ENCODE results near the gene FLOT1. TPM values are rescaled to one million over a fixed set of nuclear protein-coding genes. Genes with fewer than 3 reads are reported as not detected.

Gene FLOT1
- total and polyA plus RNA-seq, 2 of the 13 experiments (the other 11 are each of a cell fraction or from before 2014, with no cell fraction given): 82.3 to 130 TPM

DNA sequence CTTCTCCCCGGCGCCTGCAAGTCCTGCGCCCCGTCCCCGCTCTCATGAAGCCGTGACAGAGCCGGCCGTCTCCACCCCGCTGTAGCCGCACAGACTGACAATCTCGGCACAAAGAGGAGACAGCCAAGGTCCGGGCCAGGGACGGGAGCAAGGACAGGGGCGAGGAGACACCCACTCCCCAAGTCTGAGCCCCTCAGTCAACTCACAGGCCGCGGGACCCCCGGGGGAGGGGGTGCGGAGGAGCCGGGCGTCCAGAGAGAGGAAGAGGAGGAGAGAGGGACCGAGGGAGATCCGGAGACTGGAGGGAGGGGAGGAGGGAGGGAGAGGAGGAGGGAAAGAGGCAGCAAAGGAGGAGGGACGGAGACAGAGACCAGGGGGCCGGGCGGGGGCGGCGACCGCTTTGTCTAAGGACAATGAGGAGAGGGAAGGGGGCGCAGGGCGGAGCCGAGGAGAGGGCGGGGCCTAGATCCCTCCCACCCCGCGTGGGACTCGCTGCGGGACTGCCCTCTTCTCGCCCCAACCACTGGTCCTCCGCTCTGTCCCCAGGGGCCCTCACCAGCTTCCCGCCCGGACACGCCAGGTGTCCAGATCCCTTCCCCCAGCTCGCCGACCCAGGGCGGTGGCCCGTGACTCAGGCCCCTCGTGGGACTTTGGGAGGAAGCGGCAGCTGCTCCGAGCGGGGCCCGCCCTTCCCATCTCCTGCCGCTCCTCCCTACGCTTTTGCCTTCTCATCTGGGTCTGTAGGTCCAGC lies 55.4 kb downstream of the FLOT1 start (continued):
- TF ChIP-seq, protein P1, sequence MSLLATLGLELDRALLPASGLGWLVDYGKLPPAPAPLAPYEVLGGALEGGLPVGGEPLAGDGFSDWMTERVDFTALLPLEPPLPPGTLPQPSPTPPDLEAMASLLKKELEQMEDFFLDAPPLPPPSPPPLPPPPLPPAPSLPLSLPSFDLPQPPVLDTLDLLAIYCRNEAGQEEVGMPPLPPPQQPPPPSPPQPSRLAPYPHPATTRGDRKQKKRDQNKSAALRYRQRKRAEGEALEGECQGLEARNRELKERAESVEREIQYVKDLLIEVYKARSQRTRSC (CRISPR knock-in tag; IDR thresholded peaks at IDR 0.05; ENCODE audit: low read depth): no peak
- TF ChIP-seq HHEX (CRISPR knock-in tag; IDR thresholded peaks at IDR 0.05) (no peak), MEF2D (CRISPR knock-in tag; IDR thresholded peaks at IDR 0.05) (no peak), FOXO1 (CRISPR knock-in tag; IDR thresholded peaks at IDR 0.05) (no peak), ZSCAN20 (CRISPR knock-in tag; IDR thresholded peaks at IDR 0.05; ENCODE audit: borderline replicate concordance) (no peak), ZBTB33 (CRISPR knock-in tag; IDR thresholded peaks at IDR 0.05) (no peak), ZNF678 (CRISPR knock-in tag; IDR thresholded peaks at IDR 0.05) (no peak), SRSF9 (IDR thresholded peaks at IDR 0.05; ENCODE audit: borderline replicate concordance, insufficient read depth, low read depth, low read length, poor library complexity, severe bottlenecking) (no peak), ZNF333 (CRISPR knock-in tag; IDR thresholded peaks at IDR 0.05; ENCODE audit: borderline replicate concordance) (peak; percentile 73; the same call in 1 of the 2 replicates), TBX2 (CRISPR knock-in tag; IDR thresholded peaks at IDR 0.05; ENCODE audit: borderline replicate concordance) (peak; percentile 40; the same call in 1 of the 2 replicates), MLX (CRISPR knock-in tag; IDR thresholded peaks at IDR 0.05) (no peak), ZNF224 (CRISPR knock-in tag; IDR thresholded peaks at IDR 0.05) (no peak), ZBTB8A (CRISPR knock-in tag; IDR thresholded peaks at IDR 0.05; ENCODE audit: borderline replicate concordance, low read depth) (no peak), FOXA3 (CRISPR knock-in tag; IDR thresholded peaks at IDR 0.05) (no peak), ZNF260 (CRISPR knock-in tag; IDR thresholded peaks at IDR 0.05; ENCODE audit: borderline replicate concordance, low read depth) (no peak), ZNF230 (CRISPR knock-in tag; IDR thresholded peaks at IDR 0.05) (peak; percentile 17; the same call in 1 of the 2 replicates), ZNF605 (CRISPR knock-in tag; IDR thresholded peaks at IDR 0.05) (no peak), ZNF207 (IDR thresholded peaks at IDR 0.05; ENCODE audit: borderline replicate concordance) (no peak), HNRNPH1 (optimal IDR thresholded peaks at IDR 0.05; ENCODE audit: low read depth, low read length) (no peak)
- TF ChIP-seq, protein P2, sequence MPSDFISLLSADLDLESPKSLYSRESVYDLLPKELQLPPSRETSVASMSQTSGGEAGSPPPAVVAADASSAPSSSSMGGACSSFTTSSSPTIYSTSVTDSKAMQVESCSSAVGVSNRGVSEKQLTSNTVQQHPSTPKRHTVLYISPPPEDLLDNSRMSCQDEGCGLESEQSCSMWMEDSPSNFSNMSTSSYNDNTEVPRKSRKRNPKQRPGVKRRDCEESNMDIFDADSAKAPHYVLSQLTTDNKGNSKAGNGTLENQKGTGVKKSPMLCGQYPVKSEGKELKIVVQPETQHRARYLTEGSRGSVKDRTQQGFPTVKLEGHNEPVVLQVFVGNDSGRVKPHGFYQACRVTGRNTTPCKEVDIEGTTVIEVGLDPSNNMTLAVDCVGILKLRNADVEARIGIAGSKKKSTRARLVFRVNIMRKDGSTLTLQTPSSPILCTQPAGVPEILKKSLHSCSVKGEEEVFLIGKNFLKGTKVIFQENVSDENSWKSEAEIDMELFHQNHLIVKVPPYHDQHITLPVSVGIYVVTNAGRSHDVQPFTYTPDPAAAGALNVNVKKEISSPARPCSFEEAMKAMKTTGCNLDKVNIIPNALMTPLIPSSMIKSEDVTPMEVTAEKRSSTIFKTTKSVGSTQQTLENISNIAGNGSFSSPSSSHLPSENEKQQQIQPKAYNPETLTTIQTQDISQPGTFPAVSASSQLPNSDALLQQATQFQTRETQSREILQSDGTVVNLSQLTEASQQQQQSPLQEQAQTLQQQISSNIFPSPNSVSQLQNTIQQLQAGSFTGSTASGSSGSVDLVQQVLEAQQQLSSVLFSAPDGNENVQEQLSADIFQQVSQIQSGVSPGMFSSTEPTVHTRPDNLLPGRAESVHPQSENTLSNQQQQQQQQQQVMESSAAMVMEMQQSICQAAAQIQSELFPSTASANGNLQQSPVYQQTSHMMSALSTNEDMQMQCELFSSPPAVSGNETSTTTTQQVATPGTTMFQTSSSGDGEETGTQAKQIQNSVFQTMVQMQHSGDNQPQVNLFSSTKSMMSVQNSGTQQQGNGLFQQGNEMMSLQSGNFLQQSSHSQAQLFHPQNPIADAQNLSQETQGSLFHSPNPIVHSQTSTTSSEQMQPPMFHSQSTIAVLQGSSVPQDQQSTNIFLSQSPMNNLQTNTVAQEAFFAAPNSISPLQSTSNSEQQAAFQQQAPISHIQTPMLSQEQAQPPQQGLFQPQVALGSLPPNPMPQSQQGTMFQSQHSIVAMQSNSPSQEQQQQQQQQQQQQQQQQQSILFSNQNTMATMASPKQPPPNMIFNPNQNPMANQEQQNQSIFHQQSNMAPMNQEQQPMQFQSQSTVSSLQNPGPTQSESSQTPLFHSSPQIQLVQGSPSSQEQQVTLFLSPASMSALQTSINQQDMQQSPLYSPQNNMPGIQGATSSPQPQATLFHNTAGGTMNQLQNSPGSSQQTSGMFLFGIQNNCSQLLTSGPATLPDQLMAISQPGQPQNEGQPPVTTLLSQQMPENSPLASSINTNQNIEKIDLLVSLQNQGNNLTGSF (CRISPR knock-in tag; IDR thresholded peaks at IDR 0.05): no peak
